Liver (tissue), 4 donors: ENCODE data around the gene FN1. TPM values are rescaled to one million over a fixed set of nuclear protein-coding genes. Genes with fewer than 3 reads are reported as not detected.

Source experiments
- polyA plus RNA-seq, 2 donors: library from polyadenylated mRNA; stranded (reverse) in 1 of 2; unstranded in 1 of 2; fragments of 200-250 nt in 1 of 2; fragments of >200 nt in 1 of 2; fragmentation: Nextera tagmentation in 1 of 2; extraction: Ambion mirVana in 1 of 2; gene quantifications; one replicate each; pipeline versions ENCODE4 v1.2.1 to v1.2.3, GENCODE V29; 2013 to 2015
- total RNA-seq, 2 donors: library from RNA; depleted of rRNA; stranded (reverse); fragments of >200 nt; gene quantifications; one replicate each; pipeline ENCODE4 v1.2.3, GENCODE V29; 2014
- donor health status: healthy.
- donor health status: healthy.
- donor health status: healthy.

The FN1 gene
- total and polyA plus RNA-seq, 4 donors: 545 to 1,402 (median 837) TPM

Other genes with a start within 250 kb of the FN1 start
- gene ATIC, start 124.0 kb downstream of the FN1 start, total RNA-seq: 10 to 100 TPM; 22.9 to 28.9 TPM
- gene ATIC, start 124.0 kb downstream of the FN1 start, polyA plus RNA-seq: 10 to 100 TPM; 43.0 to 50.0 TPM